HepG2 (cell line): ENCODE data around the gene MAMLD1. TPM values are rescaled to one million over a fixed set of nuclear protein-coding genes. Genes with fewer than 3 reads are reported as not detected.

Experiments used
- ATAC-seq: fragments of 200-7000 bp; cut with Tn5 transposase; 3 replicates; pipeline ENCODE4 v1.9.1; 2020; ENCODE audit warnings: mild to moderate bottlenecking, moderate library complexity
- BruUV-seq: library from RNA; stranded (reverse); fragments of 400-500 nt; replicated peaks from 2 replicates; lab custom pipeline; 2021; lab: Mats Ljungman, UMichigan
- CTCF ChIA-PET: fragments of 300-600 bp; formaldehyde crosslinking; extraction: SDS; loops from one replicate; lab custom pipeline; 2021; ENCODE audit warnings: low total read pairs, inconsistent platforms, low intra/inter-chr PET ratio; lab: Yijun Ruan, JAX
- POLR2A ChIA-PET: fragments of 350-600 bp; sonication (Branson Sonifier 250); formaldehyde crosslinking; loops from one replicate; lab custom pipeline; 2020; ENCODE audit warnings: antibody characterized with exemption, inconsistent platforms; lab: Yijun Ruan, JAX
- DNase-seq: peaks from one replicate; pipeline ENCODE4 v3.0.0-alpha.2; 2015; ENCODE audit warnings: low spot score
- FAIRE-seq: peaks from 3 replicates; lab custom pipeline; 2011; peaks lifted over from hg19 to GRCh38; lab: Jason Lieb, UNC
- H2AFZ ChIP-seq: one replicate; pipeline ENCODE4 v1.6.1; 2011; ENCODE audit warnings: low read length, inconsistent platforms
- H3K27ac ChIP-seq: fragments of 300-600 bp; 3 replicates; pipeline ENCODE4 v1.8.0; 2011; ENCODE audit warnings: mixed run types, mild to moderate bottlenecking, mixed read lengths, low read length, inconsistent platforms; ENCODE audit not compliant: insufficient read depth; ENCODE audit errors: extremely low read length
- H3K27me3 ChIP-seq, 2 experiments: fragments of 200-600 bp in 1 of 2; 2 replicates in 1 of 2; 3 replicates in 1 of 2; pipeline versions ENCODE4 v1.6.0 to v1.8.0; 2011; ENCODE audit warnings: low read length in 2 of 2, mild to moderate bottlenecking in 2 of 2, moderate library complexity in 2 of 2, inconsistent platforms in 1 of 2; ENCODE audit not compliant: insufficient read depth in 2 of 2, control insufficient read depth in 1 of 2
- H3K36me3 ChIP-seq, 2 experiments: fragments of 200-600 bp in 1 of 2; replicated peaks in 1 of 2; 2 replicates in 1 of 2; 3 replicates in 1 of 2; pipeline versions ENCODE4 v1.5.1 to v1.8.0; 2011; ENCODE audit warnings: low read length in 2 of 2, inconsistent platforms in 1 of 2; ENCODE audit not compliant: insufficient read depth in 2 of 2, control insufficient read depth in 1 of 2
- H3K4me1 ChIP-seq: 2 replicates; pipeline ENCODE4 v1.5.1; 2012; ENCODE audit warnings: low read length, inconsistent platforms; ENCODE audit not compliant: insufficient read depth
- H3K4me2 ChIP-seq: 2 replicates; pipeline ENCODE4 v1.6.0; 2011; ENCODE audit warnings: low read depth, low read length, inconsistent platforms
- H3K4me3 ChIP-seq, 3 experiments: fragments of 200-600 bp in 1 of 3; sonication (generic), shearing (Covaris generic) in 1 of 3; replicated peaks in 1 of 3; 2 replicates each; pipeline ENCODE4 v1.5.1; 2011 to 2016; ENCODE audit warnings: low read length in 3 of 3, inconsistent platforms in 2 of 3, low read depth in 2 of 3, mild to moderate bottlenecking in 2 of 3, control low read depth in 1 of 3, mixed read lengths in 1 of 3; ENCODE audit not compliant: insufficient read depth in 1 of 3
- H3K79me2 ChIP-seq: one replicate; pipeline ENCODE4 v1.6.1; 2011; ENCODE audit warnings: low read length, inconsistent platforms; ENCODE audit not compliant: insufficient read depth
- H3K9ac ChIP-seq: 2 replicates; pipeline ENCODE4 v1.6.0; 2011; ENCODE audit warnings: mild to moderate bottlenecking, low read depth, low read length, inconsistent platforms; ENCODE audit not compliant: insufficient read depth
- H3K9me3 ChIP-seq: 2 replicates; pipeline ENCODE4 v1.5.1; 2012; ENCODE audit warnings: mild to moderate bottlenecking, low read length
- H4K20me1 ChIP-seq: 2 replicates; pipeline ENCODE4 v1.6.0; 2011; ENCODE audit warnings: inconsistent platforms, mild to moderate bottlenecking, low read length, moderate library complexity; ENCODE audit not compliant: insufficient read depth
- JARID2 ChIP-seq: sonication (generic); formaldehyde crosslinking; IDR thresholded peaks from 2 replicates; pipeline ENCODE4 v1.8.1; 2023; ENCODE audit warnings: missing genetic modification reagents, inconsistent platforms; ENCODE audit not compliant: insufficient replicate concordance
- KDM6A ChIP-seq: IDR thresholded peaks from 2 replicates; pipeline ENCODE4 v1.6.1; 2016; ENCODE audit warnings: low read depth
- NRL ChIP-seq: sonication (generic); formaldehyde crosslinking; IDR thresholded peaks from 2 replicates; pipeline ENCODE4 v1.5.0; 2020; ENCODE audit warnings: missing genetic modification reagents, mild to moderate bottlenecking, moderate library complexity, borderline replicate concordance
- ZNF17 ChIP-seq: sonication (generic); formaldehyde crosslinking; IDR thresholded peaks from 2 replicates; pipeline ENCODE4 v1.5.0; 2020; ENCODE audit warnings: mild to moderate bottlenecking, missing genetic modification reagents
- ZNF33B ChIP-seq: sonication (generic); formaldehyde crosslinking; IDR thresholded peaks from 2 replicates; pipeline ENCODE4 v1.5.1; 2020; ENCODE audit warnings: mild to moderate bottlenecking, missing genetic modification reagents
- ZNF720 ChIP-seq: sonication (generic); formaldehyde crosslinking; IDR thresholded peaks from 2 replicates; pipeline ENCODE4 v1.4.0; 2020; ENCODE audit warnings: missing genetic modification reagents
- whole genome bisulfite sequencing: methylation state at CpG from one replicate; pipeline ENCODE4 v1.1.6; 2017; ENCODE audit warnings: low lambda C conversion rate; 5-methylcytosine and 5-hydroxymethylcytosine counted together
- in situ Hi-C: cut with HindIII; loops from 2 replicates; pipeline ENCODE4 v1.10.0; 2017; ENCODE audit warnings: low pct_unique_long_range_greater_than_20kb; ENCODE audit not compliant: extremely low pct_ligation_motif_present
- intact Hi-C: fragments of 100-400 bp; cut with micrococcal nuclease; formaldehyde crosslinking; loops from one replicate; pipeline ENCODE4 v1.10.0; 2022; ENCODE audit not compliant: unreplicated experiment
- polyA plus RNA-seq, 8 experiments: library from polyadenylated mRNA; depleted of rRNA in 3 of 8; stranded (reverse) in 7 of 8; unstranded in 1 of 8; fragments of >200 nt; fragmentation: Illumina TruSeq in 4 of 8; extraction: Trizol in 4 of 8; gene quantifications; 2 replicates each; pipeline versions ENCODE4 v1.2.1 to v1.2.3, GENCODE V29; 2011 to 2016; ENCODE audit warnings: low read depth in 4 of 8, missing spikeins in 1 of 8, mixed read lengths in 1 of 8; ENCODE audit not compliant: insufficient read depth in 1 of 8
- total RNA-seq, 5 experiments: library from RNA; depleted of rRNA; stranded (reverse); fragments of >200 nt; fragmentation: Illumina TruSeq; extraction: Trizol; gene quantifications; 2 replicates each; pipeline ENCODE4 v1.2.3, GENCODE V29; 2016; ENCODE audit warnings: low read depth in 1 of 5
- TF ChIP-seq, protein P1 (sequence below): sonication (generic); formaldehyde crosslinking; IDR thresholded peaks from 2 replicates; pipeline ENCODE4 v1.9.0; 2021; ENCODE audit warnings: mild to moderate bottlenecking, missing genetic modification reagents

MAMLD1 gene
- total and polyA plus RNA-seq, 2 of the 13 experiments (the other 11 are each of a cell fraction or from before 2014, with no cell fraction given) = not detected

DNA sequence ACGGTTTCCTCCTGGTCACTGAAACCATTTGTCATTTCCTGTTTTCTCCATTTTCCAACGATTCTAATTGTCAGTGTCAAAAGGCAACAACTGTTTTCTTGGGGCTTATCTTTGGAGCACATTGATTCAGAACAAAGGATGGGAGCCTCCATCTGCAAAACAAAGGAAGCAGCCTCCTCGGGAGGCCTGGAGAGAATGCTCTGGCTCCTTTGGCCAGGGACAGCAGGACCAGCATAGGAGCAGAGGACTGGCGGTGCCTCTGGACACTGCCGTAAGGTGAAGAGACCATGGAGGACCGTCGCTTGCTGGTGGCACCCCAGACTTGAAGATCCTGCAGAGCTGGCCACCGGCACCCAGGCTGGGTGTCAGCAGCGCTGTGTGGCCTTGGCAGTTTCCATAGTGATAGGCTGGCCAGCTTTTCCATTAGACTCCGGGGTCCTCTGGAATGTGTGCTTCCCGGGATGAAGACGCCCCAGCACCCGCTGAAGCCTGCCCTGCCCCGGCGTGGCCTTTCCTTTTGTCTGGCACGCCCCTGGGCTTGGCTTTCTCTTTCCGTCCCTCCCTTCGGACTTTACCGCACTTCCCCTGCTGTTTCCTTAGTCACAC lies 144.2 kb downstream of the MAMLD1 start:
- Histone ChIP-seq H3K27ac (no peak overlapping the region), H3K9me3 (no peaks in the 10 kb centered on the region), H3K9ac (no peak overlapping the region), H3K36me3 (no peaks in the 10 kb centered on the region), H2AFZ (no peak overlapping the region), H3K79me2 (no peaks in the 10 kb centered on the region), H3K4me2 (no peak overlapping the region), H3K4me1 (no peaks in the 10 kb centered on the region), H3K27me3 (no peaks in the 10 kb centered on the region; a peak in 2 of 5 replicates), H3K4me3 (no peak overlapping the region), H4K20me1 (no peaks in the 10 kb centered on the region)
- FAIRE-seq (no peak), DNase-seq (no peak), ATAC-seq (no peak)
- no peak for TF ChIP-seq ZNF33B (CRISPR knock-in tag)
- TF ChIP-seq ZNF720 = no peak
- no peak for TF ChIP-seq JARID2 (CRISPR knock-in tag)
- TF ChIP-seq ZNF17 (CRISPR knock-in tag) = no peak
- TF ChIP-seq, protein P1, sequence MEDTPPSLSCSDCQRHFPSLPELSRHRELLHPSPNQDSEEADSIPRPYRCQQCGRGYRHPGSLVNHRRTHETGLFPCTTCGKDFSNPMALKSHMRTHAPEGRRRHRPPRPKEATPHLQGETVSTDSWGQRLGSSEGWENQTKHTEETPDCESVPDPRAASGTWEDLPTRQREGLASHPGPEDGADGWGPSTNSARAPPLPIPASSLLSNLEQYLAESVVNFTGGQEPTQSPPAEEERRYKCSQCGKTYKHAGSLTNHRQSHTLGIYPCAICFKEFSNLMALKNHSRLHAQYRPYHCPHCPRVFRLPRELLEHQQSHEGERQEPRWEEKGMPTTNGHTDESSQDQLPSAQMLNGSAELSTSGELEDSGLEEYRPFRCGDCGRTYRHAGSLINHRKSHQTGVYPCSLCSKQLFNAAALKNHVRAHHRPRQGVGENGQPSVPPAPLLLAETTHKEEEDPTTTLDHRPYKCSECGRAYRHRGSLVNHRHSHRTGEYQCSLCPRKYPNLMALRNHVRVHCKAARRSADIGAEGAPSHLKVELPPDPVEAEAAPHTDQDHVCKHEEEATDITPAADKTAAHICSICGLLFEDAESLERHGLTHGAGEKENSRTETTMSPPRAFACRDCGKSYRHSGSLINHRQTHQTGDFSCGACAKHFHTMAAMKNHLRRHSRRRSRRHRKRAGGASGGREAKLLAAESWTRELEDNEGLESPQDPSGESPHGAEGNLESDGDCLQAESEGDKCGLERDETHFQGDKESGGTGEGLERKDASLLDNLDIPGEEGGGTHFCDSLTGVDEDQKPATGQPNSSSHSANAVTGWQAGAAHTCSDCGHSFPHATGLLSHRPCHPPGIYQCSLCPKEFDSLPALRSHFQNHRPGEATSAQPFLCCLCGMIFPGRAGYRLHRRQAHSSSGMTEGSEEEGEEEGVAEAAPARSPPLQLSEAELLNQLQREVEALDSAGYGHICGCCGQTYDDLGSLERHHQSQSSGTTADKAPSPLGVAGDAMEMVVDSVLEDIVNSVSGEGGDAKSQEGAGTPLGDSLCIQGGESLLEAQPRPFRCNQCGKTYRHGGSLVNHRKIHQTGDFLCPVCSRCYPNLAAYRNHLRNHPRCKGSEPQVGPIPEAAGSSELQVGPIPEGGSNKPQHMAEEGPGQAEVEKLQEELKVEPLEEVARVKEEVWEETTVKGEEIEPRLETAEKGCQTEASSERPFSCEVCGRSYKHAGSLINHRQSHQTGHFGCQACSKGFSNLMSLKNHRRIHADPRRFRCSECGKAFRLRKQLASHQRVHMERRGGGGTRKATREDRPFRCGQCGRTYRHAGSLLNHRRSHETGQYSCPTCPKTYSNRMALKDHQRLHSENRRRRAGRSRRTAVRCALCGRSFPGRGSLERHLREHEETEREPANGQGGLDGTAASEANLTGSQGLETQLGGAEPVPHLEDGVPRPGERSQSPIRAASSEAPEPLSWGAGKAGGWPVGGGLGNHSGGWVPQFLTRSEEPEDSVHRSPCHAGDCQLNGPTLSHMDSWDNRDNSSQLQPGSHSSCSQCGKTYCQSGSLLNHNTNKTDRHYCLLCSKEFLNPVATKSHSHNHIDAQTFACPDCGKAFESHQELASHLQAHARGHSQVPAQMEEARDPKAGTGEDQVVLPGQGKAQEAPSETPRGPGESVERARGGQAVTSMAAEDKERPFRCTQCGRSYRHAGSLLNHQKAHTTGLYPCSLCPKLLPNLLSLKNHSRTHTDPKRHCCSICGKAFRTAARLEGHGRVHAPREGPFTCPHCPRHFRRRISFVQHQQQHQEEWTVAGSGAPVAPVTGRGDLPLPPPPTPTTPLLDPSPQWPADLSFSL = no peak
- no peak for TF ChIP-seq KDM6A (CRISPR knock-in tag)
- TF ChIP-seq NRL = no peak
- intact Hi-C loops (no loop called here), in situ Hi-C loops (no loop called here)
- POLR2A ChIA-PET = no interaction called here
- BruUV-seq = no TSS peak
- CTCF ChIA-PET = no interaction called here
- 74% methylated on average over 7 of the region's 19 CpGs for WGBS
